Breast epithelium (tissue), 4 donors: Measurements from ENCODE around the gene DELE1. TPM values are rescaled to one million over a fixed set of nuclear protein-coding genes. Genes with fewer than 3 reads are reported as not detected.

Source experiments
- DNase-seq, 2 donors: peaks; one replicate each; pipeline ENCODE4 v3.0.0-alpha.2; 2019; ENCODE audit warnings: low spot score in 2 of 2
- H3K27ac ChIP-seq, 2 donors: fragments of 200-600 bp; sonication (generic) in 1 of 2; one replicate each; pipeline ENCODE4 v1.5.1; 2016 to 2019; ENCODE audit warnings: mild to moderate bottlenecking in 1 of 2
- H3K27me3 ChIP-seq, 2 donors: fragments of 200-600 bp; sonication (generic) in 1 of 2; one replicate each; pipeline versions ENCODE4 v1.5.1 to v1.6.0; 2017 to 2019; ENCODE audit warnings: control low read depth in 1 of 2, mild to moderate bottlenecking in 1 of 2
- H3K36me3 ChIP-seq: fragments of 200-600 bp; one replicate; pipeline ENCODE4 v1.5.1; 2019
- H3K4me1 ChIP-seq, 2 donors: fragments of 200-600 bp; sonication (generic); one replicate each; pipeline ENCODE4 v1.5.1; 2016 to 2019; ENCODE audit warnings: control low read depth in 1 of 2
- H3K4me3 ChIP-seq, 3 donors: fragments of 200-600 bp; sonication (generic); 1 replicate in 2 of 3; 2 replicates in 1 of 3; pipeline ENCODE4 v1.5.1; 2016 to 2019; ENCODE audit warnings: mild to moderate bottlenecking in 3 of 3, moderate library complexity in 2 of 3
- H3K9me3 ChIP-seq, 2 donors: fragments of 200-600 bp; sonication (generic) in 1 of 2; one replicate each; pipeline ENCODE4 v1.5.1; 2016 to 2019; ENCODE audit warnings: control low read depth in 1 of 2
- POLR2A ChIP-seq: fragments of 450-650 bp; IDR thresholded peaks from one replicate; pipeline ENCODE4 v1.6.1; 2016; ENCODE audit warnings: antibody characterized with exemption, mild to moderate bottlenecking, moderate library complexity
- POLR2AphosphoS5 ChIP-seq, 3 donors: sonication (generic); formaldehyde crosslinking; IDR thresholded peaks; one replicate each; pipeline ENCODE4 v1.6.1; 2017; ENCODE audit warnings: antibody characterized with exemption in 3 of 3
- intact Hi-C: fragments of 100-400 bp; cut with DNase I; formaldehyde crosslinking; loops from one replicate; pipeline ENCODE4 v1.15.1; 2023; ENCODE audit warnings: low total_unique reads
- total RNA-seq, 3 donors: library from RNA; depleted of rRNA; stranded (reverse); fragments of >200 nt; gene quantifications; one replicate each; pipeline ENCODE4 v1.1.0, GENCODE V29; 2016
- TF ChIP-seq, protein P1 (sequence below), 3 donors: fragments of 450-650 bp; IDR thresholded peaks; one replicate each; pipeline ENCODE4 v1.5.1; 2016 to 2017; ENCODE audit warnings: antibody characterized with exemption in 3 of 3, mild to moderate bottlenecking in 3 of 3, moderate library complexity in 3 of 3

DELE1 gene
- total RNA-seq, 3 donors from 2014 or later, result 74.6 to 95.1 (median 76.7) TPM

DNA sequence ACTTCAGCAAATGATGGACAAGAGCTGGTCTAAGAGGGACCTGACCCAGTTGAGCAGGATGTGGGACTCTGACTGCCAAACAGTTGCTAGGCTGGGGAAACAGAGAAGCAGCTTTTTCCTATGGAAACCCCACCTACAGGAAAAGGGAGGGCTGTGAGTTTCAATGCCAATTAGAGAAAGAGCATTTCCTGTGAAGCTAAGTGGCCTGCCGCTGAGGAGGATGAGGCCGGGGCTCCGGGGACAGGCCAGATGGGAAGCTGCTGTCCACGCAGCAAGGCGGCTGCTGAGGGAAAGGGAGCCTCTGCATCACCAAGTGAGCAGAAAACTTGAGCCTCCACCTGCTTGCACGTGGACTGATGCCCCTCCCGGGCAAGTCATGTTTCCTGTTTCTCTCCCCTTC is 34.4 kb downstream of the DELE1 start, which contains the start of gene PCDH12:
Gene PCDH12 (minus strand): TSS at position 90 of the 400 bp plus-strand sequence. CDS start 351 bp downstream, outside the sequence.
- H3K4me3 ChIP-seq, result peak within 1 kb of the TSS in 1 of 3 donors; percentile 43
- peak within 1 kb of the TSS in 1 of 2 donors; percentile 69 for H3K27ac ChIP-seq
- intact Hi-C loops, result no loop called here

DNA sequence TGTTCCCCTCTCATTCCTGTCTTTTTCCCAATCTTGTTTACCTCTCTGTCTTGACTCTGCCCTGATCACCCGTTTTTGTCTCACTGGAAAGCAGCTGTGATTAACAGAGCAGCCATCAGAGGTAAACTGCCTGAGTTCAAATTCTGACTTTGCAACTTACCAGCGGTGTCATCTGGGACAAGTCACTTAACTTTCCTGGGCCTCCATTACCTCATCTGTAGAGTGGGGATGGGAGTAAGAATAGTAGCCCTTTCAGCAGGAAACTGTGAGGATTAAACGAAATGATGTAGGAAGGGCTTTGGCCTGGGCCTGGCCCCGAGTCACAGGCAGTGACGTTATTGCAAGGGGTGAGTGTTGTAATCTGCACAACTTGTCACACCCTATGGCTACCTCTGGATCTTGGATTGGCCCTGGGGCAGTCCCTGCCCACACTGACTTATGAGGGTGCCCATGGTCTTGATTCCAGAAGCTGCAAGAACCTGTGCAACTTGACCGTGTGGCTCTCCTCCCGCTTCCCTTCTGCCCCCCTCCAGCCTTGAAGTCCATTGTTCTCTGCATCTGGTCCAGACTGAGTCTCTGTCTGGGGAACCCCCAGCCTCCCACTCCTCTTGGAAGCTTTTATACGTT is 35.0 kb downstream of the DELE1 start:
- no peaks in the 10 kb centered on the region for H3K36me3 ChIP-seq
- no peaks in the 10 kb centered on the region for H3K4me1 ChIP-seq
- DNase-seq, result no peak
- no peak for TF ChIP-seq POLR2A
- TF ChIP-seq, protein P1, sequence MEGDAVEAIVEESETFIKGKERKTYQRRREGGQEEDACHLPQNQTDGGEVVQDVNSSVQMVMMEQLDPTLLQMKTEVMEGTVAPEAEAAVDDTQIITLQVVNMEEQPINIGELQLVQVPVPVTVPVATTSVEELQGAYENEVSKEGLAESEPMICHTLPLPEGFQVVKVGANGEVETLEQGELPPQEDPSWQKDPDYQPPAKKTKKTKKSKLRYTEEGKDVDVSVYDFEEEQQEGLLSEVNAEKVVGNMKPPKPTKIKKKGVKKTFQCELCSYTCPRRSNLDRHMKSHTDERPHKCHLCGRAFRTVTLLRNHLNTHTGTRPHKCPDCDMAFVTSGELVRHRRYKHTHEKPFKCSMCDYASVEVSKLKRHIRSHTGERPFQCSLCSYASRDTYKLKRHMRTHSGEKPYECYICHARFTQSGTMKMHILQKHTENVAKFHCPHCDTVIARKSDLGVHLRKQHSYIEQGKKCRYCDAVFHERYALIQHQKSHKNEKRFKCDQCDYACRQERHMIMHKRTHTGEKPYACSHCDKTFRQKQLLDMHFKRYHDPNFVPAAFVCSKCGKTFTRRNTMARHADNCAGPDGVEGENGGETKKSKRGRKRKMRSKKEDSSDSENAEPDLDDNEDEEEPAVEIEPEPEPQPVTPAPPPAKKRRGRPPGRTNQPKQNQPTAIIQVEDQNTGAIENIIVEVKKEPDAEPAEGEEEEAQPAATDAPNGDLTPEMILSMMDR (IDR thresholded peaks at IDR 0.05), result no peak
- no peak for TF ChIP-seq POLR2AphosphoS5 (IDR thresholded peaks at IDR 0.05)
- H3K9me3 ChIP-seq, result no peaks in the 10 kb centered on the region
- no peak overlapping the region for H3K4me3 ChIP-seq
- H3K27ac ChIP-seq, result peak overlapping the region in 1 of 2 donors; percentile 62
- intact Hi-C loops, result no loop called here
- H3K27me3 ChIP-seq, result no peaks in the 10 kb centered on the region

More for the DNA sequence above, 34.4 kb downstream of the DELE1 start, which contains the start of gene PCDH12:
- H3K9me3 ChIP-seq, result no peaks in the 10 kb centered on the region
- no peaks in the 10 kb centered on the region for H3K36me3 ChIP-seq
- no peak for DNase-seq
- H3K27me3 ChIP-seq, result no peaks in the 10 kb centered on the region
- no peaks in the 10 kb centered on the region for H3K4me1 ChIP-seq
- TF ChIP-seq, protein P1 (IDR thresholded peaks at IDR 0.05), result no peak
- peak in 1 of 3 donors; percentile 27 for TF ChIP-seq POLR2AphosphoS5 (IDR thresholded peaks at IDR 0.05)
- TF ChIP-seq POLR2A, result no peak

DNA sequence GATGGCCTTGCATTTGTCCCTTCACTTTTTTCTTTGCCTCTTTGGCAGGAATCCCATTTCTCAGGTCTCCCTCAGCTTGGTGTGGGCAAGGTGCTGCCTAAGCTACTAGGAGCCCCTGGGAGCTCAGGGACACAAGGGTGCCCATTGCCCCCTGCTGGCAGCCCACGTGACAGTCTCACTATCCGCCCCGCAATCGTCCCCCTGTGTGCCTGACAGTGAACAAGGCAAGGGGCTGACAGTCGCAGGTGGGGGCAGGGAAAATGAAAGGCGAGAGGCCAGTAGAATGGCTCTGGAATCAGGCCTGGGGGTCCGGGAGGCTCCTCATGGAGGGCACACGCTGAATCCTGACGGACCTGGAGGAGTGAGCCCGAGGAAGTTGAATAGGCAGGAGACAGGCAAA is 36.3 kb downstream of the DELE1 start:
- no peak for DNase-seq
- no peaks in the 10 kb centered on the region for H3K4me1 ChIP-seq
- H3K36me3 ChIP-seq, result no peaks in the 10 kb centered on the region
- H3K4me3 ChIP-seq, result no peak overlapping the region
- TF ChIP-seq, protein P1 (IDR thresholded peaks at IDR 0.05), result no peak
- TF ChIP-seq POLR2A (no peak), POLR2AphosphoS5 (IDR thresholded peaks at IDR 0.05) (no peak)
- H3K27ac ChIP-seq, result peak overlapping the region in 1 of 2 donors; percentile 34
- H3K9me3 ChIP-seq, result no peaks in the 10 kb centered on the region
- intact Hi-C loops, result loop anchor here (10.0 kb wide), 1 partner anchor 265 kb away; no protein-coding TSS in a partner anchor
- H3K27me3 ChIP-seq, result no peaks in the 10 kb centered on the region

DNA sequence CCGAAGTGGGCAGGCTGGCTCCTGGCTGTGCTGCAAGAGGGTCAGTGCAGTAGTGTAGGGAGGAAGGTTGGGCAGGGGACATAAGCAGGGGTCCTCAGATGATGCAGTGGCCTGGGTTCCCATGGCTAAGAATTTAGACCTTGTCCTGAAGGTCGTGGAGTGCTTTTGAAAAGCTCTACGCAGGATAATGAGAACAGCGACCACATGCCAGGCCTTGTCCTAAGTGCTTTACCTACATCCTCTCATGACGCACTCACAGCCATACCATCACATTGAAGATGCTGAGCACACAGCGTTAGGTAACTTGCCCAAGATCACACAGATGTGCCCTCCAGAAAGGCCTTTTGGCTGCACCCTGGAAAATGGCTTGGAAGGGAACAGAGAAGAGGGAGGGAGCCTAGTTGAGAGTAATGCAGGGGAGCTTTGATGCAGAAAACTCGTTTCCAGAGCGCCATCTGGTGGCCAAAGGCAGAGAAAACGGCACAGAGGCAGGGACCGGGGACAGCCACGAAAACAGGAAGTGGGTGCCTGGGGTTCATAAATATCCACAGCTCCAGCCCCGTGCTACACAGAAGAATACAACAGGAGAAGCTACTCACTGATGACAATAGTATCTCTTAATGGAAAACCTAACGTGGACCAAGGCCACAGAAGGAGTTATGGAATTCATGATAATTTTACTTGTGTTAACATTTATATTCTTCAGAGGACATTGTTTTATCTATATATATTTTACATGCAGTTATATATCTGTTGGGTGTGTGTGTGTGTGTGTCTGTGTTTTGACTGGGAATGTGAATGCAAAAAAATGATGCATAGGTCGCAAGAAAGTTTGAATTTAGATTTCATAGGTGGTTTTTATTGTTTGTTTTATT is 37.0 kb downstream of the DELE1 start:
- Histone ChIP-seq H3K4me1 (no peaks in the 10 kb centered on the region), H3K27me3 (no peaks in the 10 kb centered on the region), H3K4me3 (no peak overlapping the region), H3K27ac (peak overlapping the region in 1 of 2 donors; percentile 34), H3K9me3 (no peaks in the 10 kb centered on the region), H3K36me3 (no peaks in the 10 kb centered on the region)
- intact Hi-C loops, result loop anchor here (10.0 kb wide), 1 partner anchor 266 kb away; no protein-coding TSS in a partner anchor
- TF ChIP-seq, protein P1 (IDR thresholded peaks at IDR 0.05), result peak; percentile 74 to 93 (median 91)
- TF ChIP-seq POLR2AphosphoS5 (IDR thresholded peaks at IDR 0.05), result peak in 2 of 3 donors; percentile 13 to 40
- no peak for TF ChIP-seq POLR2A
- peak; percentile 86 to 90 for DNase-seq
